SK-N-SH (cell line): Measurements from ENCODE around the gene ZNF878.

Experiments
- CTCF ChIP-seq: fragments of 200-600 bp; sonication (generic); IDR thresholded peaks from 2 replicates; pipeline ENCODE4 v1.6.1; 2017; ENCODE audit warnings: antibody characterized with exemption, mild to moderate bottlenecking, moderate library complexity
- EP300 ChIP-seq, 2 experiments: IDR thresholded peaks; 2 replicates each; pipeline versions ENCODE4 v1.4.0 to v1.6.1; 2012; ENCODE audit warnings: borderline replicate concordance in 1 of 2, low read depth in 1 of 2, low read length in 1 of 2
- EZH2phosphoT487 ChIP-seq: fragments of 200-600 bp; sonication (generic); IDR thresholded peaks from 2 replicates; pipeline ENCODE4 v1.6.1; 2017; ENCODE audit warnings: low read depth, mixed run types, mild to moderate bottlenecking, antibody characterized with exemption, moderate library complexity, borderline replicate concordance
- MEF2A ChIP-seq: IDR thresholded peaks from 2 replicates; pipeline ENCODE4 v1.4.0; 2012; ENCODE audit warnings: low read depth, borderline replicate concordance
- POLR2AphosphoS5 ChIP-seq: IDR thresholded peaks from 2 replicates; pipeline ENCODE4 v1.6.1; 2012; ENCODE audit warnings: low read depth, low read length
- RFX5 ChIP-seq: IDR thresholded peaks from 2 replicates; pipeline ENCODE4 v1.6.1; 2012; ENCODE audit warnings: mild to moderate bottlenecking, improper control_type of control experiment, low read length
- RXRA ChIP-seq: IDR thresholded peaks from 2 replicates; pipeline ENCODE4 v1.4.0; 2012; ENCODE audit warnings: low read depth, mild to moderate bottlenecking, borderline replicate concordance
- SIN3A ChIP-seq: IDR thresholded peaks from 2 replicates; pipeline ENCODE4 v1.6.1; 2012; ENCODE audit warnings: low read depth, mild to moderate bottlenecking, low read length, moderate library complexity, borderline replicate concordance
- SMC3 ChIP-seq: IDR thresholded peaks from 2 replicates; pipeline ENCODE4 v1.6.1; 2012; ENCODE audit warnings: low read depth, low read length, improper control_type of control experiment

DNA sequence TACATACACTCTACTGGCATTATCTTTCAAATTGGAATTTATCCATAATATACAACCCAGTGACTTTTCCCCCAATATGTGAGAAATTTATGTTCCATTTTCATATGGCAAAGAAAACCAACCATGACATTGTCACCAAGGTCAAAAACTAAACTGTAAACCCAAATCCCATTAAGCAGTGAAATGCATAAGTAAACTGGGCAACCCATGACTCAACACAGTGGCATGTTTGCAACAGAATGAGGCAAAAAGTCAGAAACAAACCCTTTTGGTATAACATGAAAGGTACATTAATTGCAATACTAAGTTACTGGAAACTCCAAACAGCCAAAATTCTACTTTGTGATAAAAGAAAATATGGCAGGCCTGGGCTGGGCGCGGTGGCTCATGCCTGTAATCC is 4.9 kb downstream of the ZNF878 start:
- no peak for TF ChIP-seq CTCF
- no peak for TF ChIP-seq POLR2AphosphoS5
- no peak for TF ChIP-seq SIN3A
- no peak for TF ChIP-seq RFX5
- no peak for TF ChIP-seq MEF2A
- no peak for TF ChIP-seq SMC3
- TF ChIP-seq RXRA, result no peak
- TF ChIP-seq EP300 (IDR thresholded peaks at IDR 0.05; ENCODE audit: borderline replicate concordance in 1 of 2, low read depth in 1 of 2, low read length in 1 of 2), result no peak
- TF ChIP-seq EZH2phosphoT487, result no peak
